GM12878 (cell line): Measurements from ENCODE around the gene MKRN1. TPM values are rescaled to one million over a fixed set of nuclear protein-coding genes. Genes with fewer than 3 reads are reported as not detected.

Experiments used
- ATAC-seq: fragments of 200-7000 bp; cut with Tn5 transposase; 3 replicates; pipeline ENCODE4 v1.9.1; 2020; ENCODE audit warnings: mild to moderate bottlenecking, moderate library complexity
- BruUV-seq: library from RNA; stranded (reverse); fragments of 400-500 nt; replicated peaks from 2 replicates; lab custom pipeline; 2021; lab: Mats Ljungman, UMichigan
- CTCF ChIA-PET: fragments of 300-600 bp; sonication (Branson Sonifier 250); formaldehyde crosslinking; extraction: SDS; loops from one replicate; lab custom pipeline; 2021; ENCODE audit warnings: inconsistent platforms; lab: Yijun Ruan, JAX
- POLR2A ChIA-PET: fragments of 350-600 bp; formaldehyde crosslinking; extraction: SDS; loops from one replicate; lab custom pipeline; 2021; ENCODE audit warnings: inconsistent platforms; lab: Charles Lee
- RAD21 ChIA-PET: fragments of 300-600 bp; sonication (Branson Sonifier 250); formaldehyde crosslinking; loops from one replicate; lab custom pipeline; 2023; ENCODE audit warnings: antibody characterized with exemption; ENCODE audit not compliant: unreplicated experiment; lab: Charles Lee
- SMC1A ChIA-PET: fragments of 300-600 bp; sonication (Branson Sonifier 250); formaldehyde crosslinking; loops from one replicate; lab custom pipeline; 2023; ENCODE audit not compliant: unreplicated experiment, uncharacterized antibody; lab: Charles Lee
- DNase-seq: peaks from one replicate; pipeline ENCODE4 v3.0.0-alpha.2; 2011; ENCODE audit warnings: low read depth, low spot score
- FAIRE-seq: peaks from 3 replicates; lab custom pipeline; 2011; peaks lifted over from hg19 to GRCh38; lab: Jason Lieb, UNC
- H2AFZ ChIP-seq: 2 replicates; pipeline ENCODE4 v1.6.0; 2011; ENCODE audit warnings: low read depth, low read length, control low read depth; ENCODE audit not compliant: control insufficient read depth
- H3K27ac ChIP-seq: 2 replicates; pipeline ENCODE4 v1.5.1; 2011; ENCODE audit warnings: control low read depth; ENCODE audit not compliant: control insufficient read depth, insufficient read depth
- H3K27me3 ChIP-seq, 2 experiments: replicated peaks in 1 of 2; 2 replicates each; pipeline versions ENCODE4 v1.6.0 to v1.6.1; 2011; ENCODE audit warnings: low read length in 1 of 2; ENCODE audit not compliant: control insufficient read depth in 2 of 2, insufficient read depth in 2 of 2
- H3K36me3 ChIP-seq, 2 experiments: 2 replicates each; pipeline ENCODE4 v1.5.1; 2011; ENCODE audit warnings: low read length in 1 of 2; ENCODE audit not compliant: control insufficient read depth in 2 of 2, insufficient read depth in 2 of 2
- H3K4me1 ChIP-seq: 2 replicates; pipeline ENCODE4 v1.6.1; 2011; ENCODE audit warnings: mild to moderate bottlenecking, low read length, moderate library complexity, mixed read lengths; ENCODE audit not compliant: control insufficient read depth, insufficient read depth
- H3K4me2 ChIP-seq: 2 replicates; pipeline ENCODE4 v1.6.0; 2011; ENCODE audit warnings: control low read depth; ENCODE audit not compliant: control insufficient read depth, insufficient read depth
- H3K4me3 ChIP-seq: fragments of 200-600 bp; sonication (generic); 2 replicates; pipeline ENCODE4 v1.5.1; 2016
- H3K79me2 ChIP-seq: 2 replicates; pipeline ENCODE4 v1.6.0; 2011; ENCODE audit warnings: low read length; ENCODE audit not compliant: control insufficient read depth, insufficient read depth
- H3K9ac ChIP-seq: 2 replicates; pipeline ENCODE4 v1.8.0; 2011; ENCODE audit warnings: low read length, control low read depth, mixed read lengths; ENCODE audit not compliant: control insufficient read depth, insufficient read depth
- H3K9me3 ChIP-seq: replicated peaks from 3 replicates; pipeline ENCODE4 v1.5.1; 2011; ENCODE audit warnings: mild to moderate bottlenecking, low read length; ENCODE audit not compliant: control insufficient read depth, insufficient read depth
- H4K20me1 ChIP-seq: 2 replicates; pipeline ENCODE4 v1.6.0; 2011; ENCODE audit not compliant: control insufficient read depth, insufficient read depth
- BMI1 ChIP-seq: fragments of 450-650 bp; IDR thresholded peaks from 2 replicates; pipeline ENCODE4 v1.6.1; 2016; ENCODE audit warnings: mild to moderate bottlenecking, moderate library complexity, borderline replicate concordance
- CBFB ChIP-seq: IDR thresholded peaks from 2 replicates; pipeline ENCODE4 v1.6.1; 2016; ENCODE audit warnings: antibody characterized with exemption, low read depth
- FOS ChIP-seq: IDR thresholded peaks from 3 replicates; pipeline ENCODE4 v1.6.1; 2011; ENCODE audit warnings: borderline replicate concordance; ENCODE audit not compliant: insufficient read length; ENCODE audit errors: extremely low read depth
- GABPA ChIP-seq: IDR thresholded peaks from 2 replicates; pipeline ENCODE4 v1.6.1; 2014; ENCODE audit warnings: antibody characterized with exemption, low read depth, mild to moderate bottlenecking, inconsistent platforms
- HDGF ChIP-seq: fragments of 450-650 bp; IDR thresholded peaks from 2 replicates; pipeline ENCODE4 v1.6.1; 2016; ENCODE audit warnings: antibody characterized with exemption
- NFXL1 ChIP-seq: fragments of 450-650 bp; IDR thresholded peaks from 2 replicates; pipeline ENCODE4 v1.6.1; 2017; ENCODE audit warnings: antibody characterized with exemption, mild to moderate bottlenecking, borderline replicate concordance
- NFYA ChIP-seq: IDR thresholded peaks from 2 replicates; pipeline ENCODE4 v1.6.1; 2011; ENCODE audit warnings: low read depth, mild to moderate bottlenecking, low read length, improper control_type of control experiment, borderline replicate concordance
- NFYB ChIP-seq: IDR thresholded peaks from 2 replicates; pipeline ENCODE4 v1.6.1; 2011; ENCODE audit warnings: low read depth, mild to moderate bottlenecking, low read length, improper control_type of control experiment, moderate library complexity; ENCODE audit not compliant: insufficient read depth
- PAX8 ChIP-seq: fragments of 450-650 bp; IDR thresholded peaks from 2 replicates; pipeline ENCODE4 v1.6.1; 2017; ENCODE audit warnings: mild to moderate bottlenecking, moderate library complexity
- PML ChIP-seq: IDR thresholded peaks from 2 replicates; pipeline ENCODE4 v1.6.1; 2012; ENCODE audit warnings: low read length, inconsistent platforms
- RCOR1 ChIP-seq: conservative IDR thresholded peaks from 2 replicates; pipeline ENCODE4 v1.6.1; 2012; ENCODE audit warnings: low read depth, low read length, improper control_type of control experiment
- ZBTB4 ChIP-seq: fragments of 450-650 bp; formaldehyde crosslinking; IDR thresholded peaks from 2 replicates; pipeline ENCODE4 v1.4.0; 2022; ENCODE audit warnings: mild to moderate bottlenecking, moderate library complexity
- ZNF622 ChIP-seq: fragments of 450-650 bp; IDR thresholded peaks from 2 replicates; pipeline ENCODE4 v1.6.1; 2017; ENCODE audit warnings: mild to moderate bottlenecking, inconsistent platforms
- WGBS: methylation state at CpG from one replicate; pipeline ENCODE4 v1.1.6; 2016; ENCODE audit warnings: low lambda C conversion rate; ENCODE audit not compliant: insufficient replicate concordance, insufficient coverage; ENCODE audit errors: missing lambda C conversion rate; 5-methylcytosine and 5-hydroxymethylcytosine counted together
- in situ Hi-C: fragments of 300-500 bp; cut with MboI; formaldehyde crosslinking; loops from 9 replicates; pipeline ENCODE4 v1.14.3; 2018; ENCODE audit warnings: mixed read lengths
- intact Hi-C: fragments of 100-400 bp; cut with micrococcal nuclease; formaldehyde crosslinking; loops from one replicate; pipeline ENCODE4 v1.14.2; 2022; ENCODE audit not compliant: unreplicated experiment
- polyA plus RNA-seq, 11 experiments: library from polyadenylated mRNA; depleted of rRNA in 4 of 11; unstranded in 6 of 11; stranded (reverse) in 5 of 11; fragments of >200 nt; fragmentation: Nextera tagmentation in 4 of 11; fragmentation: Illumina TruSeq in 1 of 11; extraction: Ambion mirVana in 4 of 11; extraction: Trizol in 1 of 11; gene quantifications; 1 replicate in 1 of 11; 2 replicates in 10 of 11; pipeline versions ENCODE4 v1.2.1 to v1.2.3, GENCODE V29; 2011 to 2016; ENCODE audit warnings: inconsistent platforms in 2 of 11, missing spikeins in 2 of 11, low read depth in 1 of 11
- total RNA-seq, 4 experiments: library from RNA; depleted of rRNA in 3 of 4; stranded (reverse); fragments of >200 nt in 3 of 4; fragmentation: Illumina TruSeq in 1 of 4; extraction: Trizol in 1 of 4; gene quantifications; 2 replicates each; pipeline versions ENCODE4 v1.2.1 to v1.2.3, GENCODE V29; 2013 to 2021

MKRN1 gene
- total and polyA plus RNA-seq, 10 of the 15 experiments (the other 5 are each of a cell fraction or from before 2014, with no cell fraction given) = 19.1 to 61.3 (median 50.6) TPM

DNA sequence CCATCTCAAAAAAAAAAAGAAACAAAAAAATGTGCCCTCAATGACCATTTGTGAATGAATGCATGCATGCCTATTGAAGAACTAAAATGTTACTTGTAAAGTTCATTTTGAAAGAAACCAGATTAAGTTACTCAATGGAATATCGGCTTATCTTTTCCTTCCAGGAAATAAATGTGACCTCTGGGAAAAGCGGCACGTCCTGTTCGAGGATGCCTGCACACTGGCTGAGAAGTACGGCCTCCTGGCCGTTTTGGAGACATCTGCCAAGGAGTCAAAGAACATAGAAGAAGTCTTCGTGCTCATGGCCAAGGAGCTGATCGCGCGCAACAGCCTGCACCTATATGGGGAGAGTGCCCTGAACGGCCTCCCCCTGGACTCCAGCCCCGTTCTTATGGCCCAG, 53.6 kb downstream of the MKRN1 start:
- ATAC-seq (no peak), DNase-seq (no peak), FAIRE-seq (no peak)
- SMC1A ChIA-PET = no interaction called here
- CTCF ChIA-PET = interaction anchor here (0.6 kb wide), 1 partner anchor 830 kb away, joined by 3 read pairs; no protein-coding TSS in a partner anchor
- TF ChIP-seq NFXL1 = no peak
- TF ChIP-seq BMI1 = no peak
- intact Hi-C loops = no loop called here
- no peak overlapping the region for H3K4me2 ChIP-seq
- H3K4me3 ChIP-seq = no peak overlapping the region
- H3K4me1 ChIP-seq = no peaks in the 10 kb centered on the region
- H3K36me3 ChIP-seq = no peaks in the 10 kb centered on the region
- H2AFZ ChIP-seq = no peak overlapping the region
- 62% methylated on average over 12 of the region's 12 CpGs for WGBS
- H3K9ac ChIP-seq = no peak overlapping the region
- in situ Hi-C loops = no loop called here
- no peak overlapping the region for H3K27ac ChIP-seq
- POLR2A ChIA-PET = no interaction called here
- H3K79me2 ChIP-seq = no peaks in the 10 kb centered on the region
- H3K27me3 ChIP-seq = no peaks in the 10 kb centered on the region
- RAD21 ChIA-PET = no interaction called here
- BruUV-seq = no TSS peak
- no peaks in the 10 kb centered on the region for H4K20me1 ChIP-seq
- no peaks in the 10 kb centered on the region for H3K9me3 ChIP-seq

- no peak overlapping the region for H3K9ac ChIP-seq
- ChIA-PET CTCF (no interaction called here), RAD21 (no interaction called here), SMC1A (no interaction called here), POLR2A (no interaction called here)
- DNase-seq (no peak), ATAC-seq (no peak), FAIRE-seq (no peak)
- H3K79me2 ChIP-seq = no peaks in the 10 kb centered on the region
- 89% methylated on average over 3 of the region's 3 CpGs for WGBS
- intact Hi-C loops = no loop called here
- no peak overlapping the region for H3K27ac ChIP-seq
- no peak overlapping the region for H2AFZ ChIP-seq
- in situ Hi-C loops = no loop called here
- BruUV-seq = no TSS peak
- H3K4me3 ChIP-seq = no peak overlapping the region
- H3K27me3 ChIP-seq = no peaks in the 10 kb centered on the region
- H3K4me1 ChIP-seq = no peaks in the 10 kb centered on the region
- no peak overlapping the region for H3K4me2 ChIP-seq
- no peaks in the 10 kb centered on the region for H4K20me1 ChIP-seq
- no peaks in the 10 kb centered on the region for H3K9me3 ChIP-seq
- no peaks in the 10 kb centered on the region for H3K36me3 ChIP-seq
- TF ChIP-seq PML (no peak), RCOR1 (no peak), GABPA (no peak), FOS (no peak), CBFB (no peak), NFYA (no peak), ZBTB4 (CRISPR knock-in tag) (no peak), PAX8 (no peak), HDGF (no peak), NFYB (no peak), ZNF622 (no peak)
These were observed 55.8 kb downstream of the MKRN1 start for GRCh38 chr7:140423501-140423900.
